SJCRH30 (cell line): Measurements from ENCODE around the gene SLC25A21. TPM values are rescaled to one million over a fixed set of nuclear protein-coding genes. Genes with fewer than 3 reads are reported as not detected.

ENCODE experiments used
- DNase-seq, 2 experiments: peaks; one replicate each; pipeline ENCODE4 v3.0.0-alpha.2; 2015 to 2020
- H3K27ac ChIP-seq: fragments of 250-450 bp; sonication (Bioruptor Pico); 2 replicates; pipeline ENCODE4 v1.5.1; 2020; ENCODE audit warnings: mild to moderate bottlenecking, moderate library complexity
- H3K27me3 ChIP-seq: fragments of 250-450 bp; sonication (Bioruptor Pico); 2 replicates; pipeline ENCODE4 v1.5.1; 2020; ENCODE audit warnings: mild to moderate bottlenecking, moderate library complexity
- H3K36me3 ChIP-seq: fragments of 250-450 bp; sonication (Bioruptor Pico); 2 replicates; pipeline ENCODE4 v1.5.1; 2020; ENCODE audit warnings: mild to moderate bottlenecking, moderate library complexity
- H3K4me1 ChIP-seq: fragments of 250-450 bp; sonication (Bioruptor Pico); 2 replicates; pipeline ENCODE4 v1.5.1; 2020; ENCODE audit warnings: mild to moderate bottlenecking, moderate library complexity
- H3K4me3 ChIP-seq: fragments of 250-450 bp; sonication (Bioruptor Pico); 2 replicates; pipeline ENCODE4 v1.5.1; 2020; ENCODE audit warnings: mild to moderate bottlenecking, moderate library complexity
- H3K9me3 ChIP-seq: fragments of 250-450 bp; sonication (Bioruptor Pico); replicated peaks from 2 replicates; pipeline ENCODE4 v1.5.1; 2020; ENCODE audit warnings: mild to moderate bottlenecking, moderate library complexity
- total RNA-seq: library from RNA; depleted of rRNA; stranded (reverse); fragments of >200 nt; shearing (Covaris generic); gene quantifications from 2 replicates; pipeline ENCODE4 v1.2.3, GENCODE V29; 2014

Gene SLC25A21
- total RNA-seq, 1 experiment from 2014 or later: 0.45 TPM

GRCh38 chr14:36741858-36742257, 430.5 kb downstream of the SLC25A21 start:
- H3K27me3 ChIP-seq: no peaks in the 10 kb centered on the region
- no peaks in the 10 kb centered on the region for H3K9me3 ChIP-seq
- H3K36me3 ChIP-seq: no peaks in the 10 kb centered on the region
- no peaks in the 10 kb centered on the region for H3K4me1 ChIP-seq
- no peak overlapping the region for H3K27ac ChIP-seq
- H3K4me3 ChIP-seq: no peak overlapping the region
- DNase-seq: no peak

GRCh38 chr14:36738269-36738668, 434.1 kb downstream of the SLC25A21 start:
- peak in 1 of 2 experiments; percentile 6 for DNase-seq

GRCh38 chr14:36726128-36726527, 446.3 kb downstream of the SLC25A21 start:
- H3K27ac ChIP-seq: no peak overlapping the region
- DNase-seq: no peak
- no peaks in the 10 kb centered on the region for H3K4me1 ChIP-seq
- no peaks in the 10 kb centered on the region for H3K9me3 ChIP-seq
- no peaks in the 10 kb centered on the region for H3K36me3 ChIP-seq
- no peak overlapping the region for H3K4me3 ChIP-seq
- no peaks in the 10 kb centered on the region for H3K27me3 ChIP-seq

More at GRCh38 chr14:36738269-36738668, 434.1 kb downstream of the SLC25A21 start:
- Histone ChIP-seq H3K27ac (no peak overlapping the region), H3K4me3 (no peak overlapping the region), H3K9me3 (no peaks in the 10 kb centered on the region), H3K36me3 (no peaks in the 10 kb centered on the region), H3K27me3 (no peaks in the 10 kb centered on the region), H3K4me1 (no peaks in the 10 kb centered on the region)

GRCh38 chr14:36724162-36724561, 448.2 kb downstream of the SLC25A21 start:
- H3K36me3 ChIP-seq: no peaks in the 10 kb centered on the region
- no peaks in the 10 kb centered on the region for H3K9me3 ChIP-seq
- no peaks in the 10 kb centered on the region for H3K27me3 ChIP-seq
- no peak overlapping the region for H3K4me3 ChIP-seq
- H3K4me1 ChIP-seq: no peaks in the 10 kb centered on the region
- no peak for DNase-seq
- H3K27ac ChIP-seq: no peak overlapping the region

- Histone ChIP-seq H3K4me1 (no peaks in the 10 kb centered on the region), H3K27me3 (no peaks in the 10 kb centered on the region), H3K27ac (no peak overlapping the region), H3K36me3 (no peaks in the 10 kb centered on the region), H3K4me3 (no peak overlapping the region), H3K9me3 (no peaks in the 10 kb centered on the region)
- DNase-seq: no peak
These were observed 448.9 kb downstream of the SLC25A21 start for GRCh38 chr14:36723530-36723929.

- DNase-seq: no peak
- Histone ChIP-seq H3K9me3 (no peaks in the 10 kb centered on the region), H3K27me3 (no peaks in the 10 kb centered on the region), H3K36me3 (no peaks in the 10 kb centered on the region), H3K27ac (no peak overlapping the region), H3K4me1 (no peaks in the 10 kb centered on the region), H3K4me3 (no peak overlapping the region)
These were observed 450.5 kb downstream of the SLC25A21 start for GRCh38 chr14:36721877-36722276.

- Histone ChIP-seq H3K27me3 (no peaks in the 10 kb centered on the region), H3K4me3 (no peak overlapping the region), H3K27ac (no peak overlapping the region), H3K36me3 (no peaks in the 10 kb centered on the region), H3K4me1 (no peaks in the 10 kb centered on the region), H3K9me3 (no peaks in the 10 kb centered on the region)
- DNase-seq: no peak
These were observed 451.7 kb downstream of the SLC25A21 start for GRCh38 chr14:36720657-36721056.

GRCh38 chr14:36719823-36720222, 452.6 kb downstream of the SLC25A21 start:
- Histone ChIP-seq H3K27me3 (no peaks in the 10 kb centered on the region), H3K4me3 (no peak overlapping the region), H3K36me3 (no peaks in the 10 kb centered on the region), H3K9me3 (no peaks in the 10 kb centered on the region), H3K4me1 (no peaks in the 10 kb centered on the region), H3K27ac (no peak overlapping the region)
- DNase-seq: no peak

- no peak overlapping the region for H3K27ac ChIP-seq
- no peaks in the 10 kb centered on the region for H3K27me3 ChIP-seq
- no peaks in the 10 kb centered on the region for H3K4me1 ChIP-seq
- DNase-seq: no peak
- H3K36me3 ChIP-seq: no peaks in the 10 kb centered on the region
- no peak overlapping the region for H3K4me3 ChIP-seq
- no peaks in the 10 kb centered on the region for H3K9me3 ChIP-seq
These were observed 454.2 kb downstream of the SLC25A21 start for GRCh38 chr14:36718216-36718615.

GRCh38 chr14:36717363-36717762, 455.0 kb downstream of the SLC25A21 start:
- H3K27me3 ChIP-seq: no peaks in the 10 kb centered on the region
- DNase-seq: no peak

GRCh38 chr14:36716614-36717184, 455.7 kb downstream of the SLC25A21 start:
- no peak for DNase-seq
- no peaks in the 10 kb centered on the region for H3K4me1 ChIP-seq
- H3K36me3 ChIP-seq: no peaks in the 10 kb centered on the region
- H3K4me3 ChIP-seq: no peak overlapping the region
- no peaks in the 10 kb centered on the region for H3K27me3 ChIP-seq
- no peak overlapping the region for H3K27ac ChIP-seq
- no peaks in the 10 kb centered on the region for H3K9me3 ChIP-seq

More at GRCh38 chr14:36717363-36717762, 455.0 kb downstream of the SLC25A21 start:
- Histone ChIP-seq H3K4me1 (no peaks in the 10 kb centered on the region), H3K27ac (no peak overlapping the region), H3K9me3 (no peaks in the 10 kb centered on the region), H3K4me3 (no peak overlapping the region), H3K36me3 (no peaks in the 10 kb centered on the region)

- H3K27ac ChIP-seq: no peak overlapping the region
- DNase-seq: no peak
- no peak overlapping the region for H3K4me3 ChIP-seq
- no peaks in the 10 kb centered on the region for H3K4me1 ChIP-seq
- no peaks in the 10 kb centered on the region for H3K9me3 ChIP-seq
- H3K27me3 ChIP-seq: no peaks in the 10 kb centered on the region
- no peaks in the 10 kb centered on the region for H3K36me3 ChIP-seq
These were observed 458.3 kb downstream of the SLC25A21 start for GRCh38 chr14:36713960-36714703.

- Histone ChIP-seq H3K27ac (no peak overlapping the region), H3K4me1 (no peaks in the 10 kb centered on the region), H3K27me3 (no peaks in the 10 kb centered on the region), H3K4me3 (no peak overlapping the region), H3K9me3 (no peaks in the 10 kb centered on the region), H3K36me3 (no peaks in the 10 kb centered on the region)
- DNase-seq: no peak
These were observed 464.8 kb downstream of the SLC25A21 start for GRCh38 chr14:36707570-36707969.

GRCh38 chr14:36702474-36702873, 469.9 kb downstream of the SLC25A21 start:
- Histone ChIP-seq H3K27ac (no peak overlapping the region), H3K27me3 (no peaks in the 10 kb centered on the region), H3K4me1 (no peaks in the 10 kb centered on the region), H3K36me3 (no peaks in the 10 kb centered on the region), H3K4me3 (no peak overlapping the region), H3K9me3 (no peaks in the 10 kb centered on the region)
- no peak for DNase-seq

- H3K27ac ChIP-seq: no peak overlapping the region
- no peak for DNase-seq
- no peaks in the 10 kb centered on the region for H3K9me3 ChIP-seq
- H3K4me1 ChIP-seq: no peaks in the 10 kb centered on the region
- no peak overlapping the region for H3K4me3 ChIP-seq
- H3K27me3 ChIP-seq: no peaks in the 10 kb centered on the region
- H3K36me3 ChIP-seq: no peaks in the 10 kb centered on the region
These were observed 471.3 kb downstream of the SLC25A21 start for GRCh38 chr14:36701132-36701531.

- no peak for DNase-seq
- H3K36me3 ChIP-seq: no peaks in the 10 kb centered on the region
These were observed 471.8 kb downstream of the SLC25A21 start for GRCh38 chr14:36700651-36701050.

More at GRCh38 chr14:36700651-36701050, 471.8 kb downstream of the SLC25A21 start:
- no peaks in the 10 kb centered on the region for H3K9me3 ChIP-seq
- H3K27ac ChIP-seq: no peak overlapping the region
- no peaks in the 10 kb centered on the region for H3K27me3 ChIP-seq
- no peaks in the 10 kb centered on the region for H3K4me1 ChIP-seq
- H3K4me3 ChIP-seq: no peak overlapping the region
